ENCODE data around the gene PNMA1.

PNMA1 gene

DNA sequence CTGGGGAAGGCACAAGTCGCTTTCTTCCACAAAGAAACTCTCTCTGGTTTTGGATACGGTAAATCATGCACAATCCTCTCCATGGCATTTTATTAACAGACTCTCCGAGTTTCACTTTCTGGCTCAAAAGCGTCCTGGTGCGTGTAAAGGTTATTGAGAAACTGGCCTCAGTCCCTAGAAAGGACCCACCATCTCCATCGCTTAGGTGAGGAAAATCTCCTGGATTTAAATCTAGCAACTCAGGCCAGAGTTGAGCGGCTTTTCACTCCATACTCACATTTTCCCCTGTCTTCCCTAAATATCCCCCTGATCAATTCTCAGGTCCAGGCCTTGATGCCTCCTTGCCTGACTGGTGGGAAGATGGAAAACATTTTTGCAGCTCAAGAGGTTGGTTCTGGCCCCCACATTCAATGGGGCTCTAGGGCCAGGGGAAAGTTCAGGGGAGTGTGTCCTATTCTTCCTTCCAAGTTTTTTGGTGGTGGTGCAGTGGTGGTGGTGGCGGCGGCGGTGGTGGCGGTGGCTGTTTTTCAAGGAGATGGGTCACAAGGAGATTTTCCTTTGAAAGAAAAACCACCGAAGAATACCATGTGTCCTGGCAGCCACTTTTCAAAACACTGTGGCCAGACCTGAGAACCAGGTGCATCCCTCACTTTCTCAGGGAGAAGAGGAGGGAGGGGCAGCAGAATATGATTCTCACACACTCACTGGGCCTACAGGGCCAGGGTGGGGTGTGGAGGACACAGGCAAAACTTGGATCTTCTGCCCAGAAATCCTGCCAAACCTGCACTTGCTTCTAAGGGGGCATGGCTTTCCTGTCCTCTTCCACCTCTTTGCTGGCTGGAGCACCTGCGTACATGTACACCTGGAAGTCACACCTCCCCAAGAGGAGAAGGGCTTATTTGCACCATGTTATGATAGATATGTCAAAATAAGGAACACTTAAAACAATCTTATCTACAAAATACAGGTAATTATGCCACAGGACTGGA lies 46.7 kb upstream of the PNMA1 start:
- Histone ChIP-seq H2AFZ (ENCODE audit: low read depth) (no peak overlapping the region; the same call in 1 of the 2 replicates), H3K9ac (peak overlapping the region; percentile 72), H3K4me2 (peak overlapping the region; percentile 97), H3K4me1 (ENCODE audit: low read depth, poor library complexity, severe bottlenecking) (peaks cover 65% of the 10 kb centered on the region), H4K20me1 (ENCODE audit: insufficient read depth) (peaks cover 13% of the 10 kb centered on the region; the same call in 1 of the 2 replicates), H3K27me3 (ENCODE audit: insufficient read depth, low read depth) (no peaks in the 10 kb centered on the region), H3K27ac (peak overlapping the region; percentile 91), H3K4me3 (IDR thresholded peaks at IDR 0.05; ENCODE audit: insufficient read depth, low read depth, low read length) (peak overlapping the region; percentile 22), H3K79me2 (ENCODE audit: insufficient read depth, low read depth) (peaks cover 41% of the 10 kb centered on the region), H3K36me3 (ENCODE audit: insufficient read depth) (no peaks in the 10 kb centered on the region)
- TF ChIP-seq, protein P1, sequence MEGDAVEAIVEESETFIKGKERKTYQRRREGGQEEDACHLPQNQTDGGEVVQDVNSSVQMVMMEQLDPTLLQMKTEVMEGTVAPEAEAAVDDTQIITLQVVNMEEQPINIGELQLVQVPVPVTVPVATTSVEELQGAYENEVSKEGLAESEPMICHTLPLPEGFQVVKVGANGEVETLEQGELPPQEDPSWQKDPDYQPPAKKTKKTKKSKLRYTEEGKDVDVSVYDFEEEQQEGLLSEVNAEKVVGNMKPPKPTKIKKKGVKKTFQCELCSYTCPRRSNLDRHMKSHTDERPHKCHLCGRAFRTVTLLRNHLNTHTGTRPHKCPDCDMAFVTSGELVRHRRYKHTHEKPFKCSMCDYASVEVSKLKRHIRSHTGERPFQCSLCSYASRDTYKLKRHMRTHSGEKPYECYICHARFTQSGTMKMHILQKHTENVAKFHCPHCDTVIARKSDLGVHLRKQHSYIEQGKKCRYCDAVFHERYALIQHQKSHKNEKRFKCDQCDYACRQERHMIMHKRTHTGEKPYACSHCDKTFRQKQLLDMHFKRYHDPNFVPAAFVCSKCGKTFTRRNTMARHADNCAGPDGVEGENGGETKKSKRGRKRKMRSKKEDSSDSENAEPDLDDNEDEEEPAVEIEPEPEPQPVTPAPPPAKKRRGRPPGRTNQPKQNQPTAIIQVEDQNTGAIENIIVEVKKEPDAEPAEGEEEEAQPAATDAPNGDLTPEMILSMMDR (conservative IDR thresholded peaks at IDR 0.05; ENCODE audit: low read depth, low read length) = no peak

DNA sequence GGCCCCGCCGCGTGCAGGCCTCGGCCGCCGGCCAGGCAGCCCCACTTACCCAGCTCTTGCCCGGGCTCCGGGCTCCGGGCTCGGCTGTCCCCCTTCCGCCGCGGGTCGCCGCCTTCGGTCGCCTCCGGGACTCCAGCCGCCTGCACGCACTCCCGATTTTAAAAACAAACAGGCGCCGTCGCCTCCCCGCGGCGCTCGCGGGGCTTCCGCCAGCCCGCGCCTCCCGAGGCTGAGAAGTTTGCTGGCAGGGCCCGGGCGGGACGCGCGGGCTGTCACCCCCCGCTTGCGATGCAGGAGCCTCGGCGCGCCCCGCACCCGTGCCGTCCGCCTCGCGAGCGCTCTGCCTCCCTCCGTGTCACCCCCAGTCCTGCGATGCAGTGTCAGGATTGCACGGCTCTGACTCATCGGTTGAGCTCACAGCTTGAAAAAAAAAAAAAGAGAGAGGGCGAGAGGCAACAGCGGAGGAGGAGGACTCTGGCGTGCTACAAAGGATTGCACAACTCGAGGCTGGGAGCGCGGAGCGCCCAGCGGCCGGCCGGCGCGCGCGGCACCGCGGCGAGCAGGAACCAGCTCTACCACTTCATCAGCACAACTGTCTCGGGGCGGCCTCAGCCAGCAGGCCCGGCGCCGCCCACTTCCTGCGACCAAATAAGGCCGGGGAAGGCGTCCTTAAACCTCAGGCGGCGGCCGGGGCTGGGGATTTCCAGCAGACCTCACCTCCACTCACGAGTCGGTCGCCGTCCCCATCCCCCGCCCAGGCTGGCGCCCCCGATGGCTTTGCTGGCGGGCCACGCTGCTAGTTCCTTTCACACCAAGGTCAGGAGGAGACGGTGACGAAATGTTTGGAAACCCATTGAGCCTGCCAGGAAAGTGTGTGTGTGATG lies 45.8 kb upstream of the PNMA1 start:
- Histone ChIP-seq H3K4me2 (peak overlapping the region; percentile 97), H3K36me3 (ENCODE audit: insufficient read depth) (no peaks in the 10 kb centered on the region), H3K27ac (peak overlapping the region; percentile 91), H3K9ac (peak overlapping the region; percentile 72), H3K27me3 (ENCODE audit: insufficient read depth, low read depth) (no peaks in the 10 kb centered on the region), H3K4me1 (ENCODE audit: low read depth, poor library complexity, severe bottlenecking) (peaks cover 69% of the 10 kb centered on the region), H3K79me2 (ENCODE audit: insufficient read depth, low read depth) (peaks cover 50% of the 10 kb centered on the region), H4K20me1 (ENCODE audit: insufficient read depth) (peaks cover 15% of the 10 kb centered on the region; the same call in 1 of the 2 replicates), H2AFZ (ENCODE audit: low read depth) (peak overlapping the region; percentile 22; the same call in 1 of the 2 replicates), H3K4me3 (IDR thresholded peaks at IDR 0.05; ENCODE audit: insufficient read depth, low read depth, low read length) (peak overlapping the region; percentile 22)
- TF ChIP-seq, protein P1 (conservative IDR thresholded peaks at IDR 0.05; ENCODE audit: low read depth, low read length) = no peak

DNA sequence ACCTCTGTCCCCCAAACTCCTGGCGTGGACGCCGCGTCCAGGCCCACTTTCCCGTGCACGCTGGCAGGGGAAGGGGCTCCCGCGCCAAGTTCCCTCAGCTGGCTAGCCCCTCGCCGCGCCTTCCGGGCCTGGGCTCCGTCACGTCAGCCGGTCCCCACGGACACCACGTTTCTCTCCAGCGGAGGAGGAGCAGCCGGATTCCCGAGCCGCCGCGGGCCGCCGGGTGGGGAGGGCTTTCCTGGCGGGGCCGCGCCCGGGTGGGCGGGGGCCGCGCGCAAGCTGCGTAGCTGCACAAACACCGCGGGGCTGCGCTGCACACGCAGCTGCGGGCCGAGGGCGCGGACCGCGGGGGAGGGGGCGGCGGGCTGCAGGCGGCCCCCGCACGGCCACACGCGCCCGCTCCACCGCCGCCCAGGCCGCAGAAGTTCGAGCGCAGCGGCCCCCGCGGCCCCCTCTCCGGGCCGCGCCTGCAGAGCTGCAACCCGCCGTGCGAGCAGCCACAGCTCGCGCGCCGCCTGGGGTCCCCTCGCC lies 45.1 kb upstream of the PNMA1 start:
- H3K4me1 ChIP-seq (ENCODE audit: low read depth, poor library complexity, severe bottlenecking) = peaks cover 75% of the 10 kb centered on the region
- peak overlapping the region; percentile 72 for H3K9ac ChIP-seq
- TF ChIP-seq, protein P1 (conservative IDR thresholded peaks at IDR 0.05; ENCODE audit: low read depth, low read length) = no peak

More for the DNA sequence above, 45.1 kb upstream of the PNMA1 start:
- Histone ChIP-seq H3K4me2 (peak overlapping the region; percentile 29), H2AFZ (ENCODE audit: low read depth) (0 out of 2 replicates have a peak overlapping the region, but pooled peaks have one; percentile 22), H3K27me3 (ENCODE audit: insufficient read depth, low read depth) (no peaks in the 10 kb centered on the region), H3K27ac (peak overlapping the region; percentile 91), H4K20me1 (ENCODE audit: insufficient read depth) (peaks cover 22% of the 10 kb centered on the region), H3K79me2 (ENCODE audit: insufficient read depth, low read depth) (peaks cover 57% of the 10 kb centered on the region), H3K36me3 (ENCODE audit: insufficient read depth) (no peaks in the 10 kb centered on the region), H3K4me3 (IDR thresholded peaks at IDR 0.05; ENCODE audit: insufficient read depth, low read depth, low read length) (no peak overlapping the region)

Data from KMS-11 (cell line).